ENCODE data around the gene EVX1.

EVX1 gene

GRCh38 chr7:27242555-27243339 lies at the start of gene EVX1:
TSS of gene EVX1 (plus strand) at chr7:27242802. CDS start at chr7:27243031, 229 bp downstream.
- no peak for DNase-seq

DNA sequence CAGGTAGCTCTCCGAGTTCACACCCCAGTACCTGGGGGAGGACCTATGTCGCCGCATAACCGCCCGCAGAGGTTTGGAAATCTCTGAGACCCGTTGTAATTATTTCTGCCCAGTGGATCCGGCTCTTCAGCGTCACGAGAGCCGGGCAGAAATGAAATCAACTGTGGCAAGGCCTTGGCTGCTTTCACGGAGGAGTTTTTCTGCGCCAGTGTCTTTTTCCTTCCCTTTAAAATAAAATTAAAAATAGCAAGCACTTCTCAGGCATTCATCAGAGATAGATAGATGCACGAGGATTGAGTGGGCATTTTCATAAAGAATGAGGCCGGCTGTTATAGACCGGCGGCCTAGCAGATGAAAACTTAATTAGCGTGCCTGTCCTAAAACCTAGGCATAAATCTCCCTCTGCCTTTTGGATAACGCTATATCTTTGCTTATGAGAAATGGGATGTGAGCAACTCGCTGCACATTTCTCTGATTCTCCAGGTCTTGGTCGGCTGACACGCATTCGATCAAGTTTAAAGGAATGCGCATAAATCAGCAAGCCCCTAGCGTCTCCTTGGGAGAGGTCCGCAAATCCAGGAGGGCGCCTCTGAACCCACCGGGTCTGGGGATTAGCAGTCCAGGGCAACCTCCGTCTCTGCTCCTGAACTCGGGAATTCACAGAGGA lies 49.1 kb upstream of the EVX1 start:
- DNase-seq = no peak

GRCh38 chr7:27194002-27194352 lies 48.6 kb upstream of the EVX1 start:
- no peak for DNase-seq

GRCh38 chr7:27194686-27195379 lies 47.8 kb upstream of the EVX1 start:
- DNase-seq = no peak

DNA sequence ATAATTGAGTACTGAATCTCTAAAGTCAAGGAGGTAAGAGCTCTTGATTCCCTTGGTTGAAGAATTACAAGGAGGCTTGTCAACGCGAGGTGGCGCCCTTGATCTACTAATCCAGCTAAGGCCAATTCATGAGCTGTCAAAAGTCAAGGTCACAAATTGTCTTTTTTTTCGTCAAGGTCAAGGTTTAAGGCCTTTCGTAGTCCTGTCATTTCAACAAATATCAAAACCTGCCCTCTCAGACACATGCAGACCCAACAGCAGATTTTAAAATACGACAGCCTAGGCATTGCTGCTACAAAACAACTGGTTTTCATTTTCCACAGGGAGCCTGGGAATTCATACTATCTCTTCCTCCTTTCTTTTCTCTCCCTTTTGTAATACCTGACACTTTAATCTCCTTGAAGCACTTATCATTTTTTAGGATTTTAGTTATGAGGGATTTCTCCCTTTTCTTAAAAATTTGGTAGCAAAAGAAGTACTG lies 46.3 kb upstream of the EVX1 start:
- DNase-seq = peak; percentile 72

- no peak for DNase-seq
Observed at GRCh38 chr7:27197137-27198042, 45.2 kb upstream of the EVX1 start.

DNA sequence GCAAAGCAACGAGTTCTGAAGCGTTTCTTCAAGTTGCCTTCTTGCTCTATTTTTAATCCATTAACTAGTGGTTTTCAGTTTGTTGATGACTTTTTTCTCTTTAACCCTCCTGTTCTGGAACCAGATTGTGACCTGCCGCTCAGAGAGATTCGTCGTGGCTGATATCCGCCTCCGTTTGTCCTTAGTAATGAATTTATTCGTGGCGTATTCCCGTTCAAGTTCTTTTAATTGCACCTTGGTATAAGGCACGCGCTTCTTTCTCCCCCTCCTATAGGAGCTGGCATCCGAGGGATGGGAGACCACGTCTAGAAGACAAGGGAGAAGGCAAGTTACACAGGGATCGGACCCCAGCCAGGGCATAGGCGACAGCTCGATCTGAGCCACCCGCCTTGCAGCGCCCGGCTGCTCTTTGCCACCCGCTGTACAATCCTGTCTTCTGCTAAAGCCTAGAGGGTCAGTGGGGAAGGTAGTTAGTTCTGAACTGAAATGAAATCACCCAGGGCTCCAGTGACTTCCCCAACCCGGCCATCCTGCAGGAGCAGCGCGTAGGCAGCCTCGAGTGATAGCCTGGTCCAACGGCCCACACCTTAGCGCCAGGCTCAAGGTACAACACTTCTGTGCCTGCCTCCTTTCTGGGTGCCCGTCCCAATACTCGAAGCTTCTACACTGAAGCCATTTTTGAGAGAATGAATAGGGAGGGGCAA lies 44.3 kb upstream of the EVX1 start:
- no peak for DNase-seq

GRCh38 chr7:27198871-27199801 lies 43.5 kb upstream of the EVX1 start:
- DNase-seq = no peak

DNA sequence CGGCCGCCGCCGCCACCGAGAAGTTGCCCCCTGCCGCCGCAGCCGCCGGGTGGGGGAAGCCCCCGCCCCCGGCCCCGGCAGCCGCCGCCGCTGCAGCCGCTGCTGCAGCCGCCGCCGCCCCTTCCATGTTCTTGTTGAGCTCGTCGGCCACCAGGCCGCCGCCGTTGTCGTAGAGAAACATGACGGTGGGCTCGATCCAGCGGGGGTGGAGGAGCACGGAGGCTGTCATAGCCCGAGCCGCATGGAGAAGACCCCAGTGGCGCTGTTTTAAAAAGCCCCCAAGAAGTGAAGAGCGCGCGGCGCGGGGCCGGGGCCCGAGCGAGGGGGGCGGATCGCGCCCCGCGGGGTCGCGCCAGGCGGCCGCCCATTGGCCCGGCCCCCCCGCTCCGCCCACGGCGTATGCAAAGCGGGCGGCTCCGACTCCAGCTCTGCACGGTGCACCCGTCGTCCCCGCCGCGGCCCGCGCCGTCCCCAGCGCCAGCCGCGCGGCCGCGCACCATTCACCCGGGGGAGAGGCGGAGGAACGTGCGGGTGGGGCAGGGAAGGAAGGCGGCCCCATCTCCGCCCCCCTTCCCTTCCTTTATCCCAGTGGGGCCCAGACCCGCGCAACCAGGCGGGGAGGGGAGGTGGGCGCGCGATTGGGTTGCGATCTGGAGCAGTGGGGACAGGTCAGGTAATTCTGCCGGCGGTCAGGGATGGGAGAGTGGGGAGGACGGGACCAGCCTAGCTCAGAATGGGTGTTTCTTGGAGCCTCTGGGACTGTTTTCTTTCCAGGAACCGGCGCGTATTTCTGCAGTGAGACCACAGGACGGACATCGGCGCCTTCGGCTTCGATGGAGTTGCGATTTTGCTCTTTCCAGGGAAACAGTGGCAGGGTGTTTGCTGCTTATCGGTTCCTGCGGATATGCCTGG lies 42.5 kb upstream of the EVX1 start, which contains the start of gene HOXA13:
Gene HOXA13, minus strand, starts transcription at position 243 of the 912 bp plus-strand sequence. Its CDS starts 14 bp downstream, at position 229.
- DNase-seq = peak; percentile 61

- peak; percentile 20 for DNase-seq
Observed at GRCh38 chr7:27200761-27201579, 41.6 kb upstream of the EVX1 start.

DNA sequence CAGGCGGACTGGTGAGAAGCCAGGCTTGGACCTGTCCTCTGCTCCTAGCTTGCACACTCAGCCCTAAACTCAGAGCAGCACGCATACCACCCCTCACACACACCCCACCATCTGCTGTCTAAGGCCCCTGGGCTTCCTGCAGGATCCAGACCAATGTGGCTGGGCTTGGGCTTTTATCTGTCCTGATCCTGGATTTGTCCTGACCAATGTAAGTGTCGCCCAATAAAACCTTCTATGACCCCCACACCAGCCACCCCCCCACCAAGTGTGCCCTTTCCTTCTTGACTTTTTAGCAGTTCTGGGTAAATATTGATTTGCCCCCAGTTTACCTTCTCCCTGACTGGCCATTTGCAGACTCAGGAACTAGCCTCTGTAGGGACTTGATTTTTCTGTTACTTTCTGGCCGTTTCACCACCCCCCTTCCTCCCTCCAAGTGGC lies 41.0 kb upstream of the EVX1 start:
- DNase-seq = no peak

DNA sequence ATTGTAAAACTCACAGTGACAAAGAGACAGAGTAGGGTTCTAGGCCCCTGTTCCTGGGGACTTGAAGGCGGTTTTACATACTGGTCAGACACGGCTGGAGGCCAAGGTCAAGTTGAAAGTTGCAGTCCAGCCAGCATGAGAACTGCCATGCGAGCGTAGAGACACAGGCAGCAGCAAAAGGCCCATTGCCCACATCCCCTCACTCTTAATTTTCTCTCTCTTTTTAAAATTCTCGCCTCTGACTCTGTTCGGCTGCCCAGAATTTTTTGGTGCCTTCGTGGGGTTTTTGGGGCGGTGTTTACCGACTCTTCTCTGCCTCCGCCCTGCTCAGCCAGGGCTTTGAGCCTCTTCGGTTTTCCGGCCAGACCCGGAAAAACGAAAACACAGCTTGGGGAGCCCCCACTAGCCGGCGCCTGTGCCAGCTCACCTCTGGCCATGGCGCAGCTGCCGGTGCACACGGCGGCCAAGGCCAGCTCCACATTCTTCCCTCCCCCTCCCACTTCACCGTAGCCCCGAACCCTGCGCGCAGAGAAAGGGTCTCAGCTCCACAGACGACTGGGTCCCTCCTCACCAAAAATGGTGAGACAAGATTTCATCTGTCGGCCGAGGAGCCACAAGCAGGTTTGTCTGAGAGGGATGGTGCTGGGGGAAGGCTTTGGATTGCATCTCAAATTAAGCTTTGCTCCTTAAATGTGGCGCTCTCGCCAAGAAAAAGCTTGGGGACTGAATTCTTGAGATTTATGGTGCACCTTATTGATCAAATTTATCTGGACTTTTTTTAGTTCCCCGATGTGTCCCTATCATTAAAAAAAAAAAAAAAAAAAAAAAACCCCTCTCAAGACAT lies 40.4 kb upstream of the EVX1 start:
- no peak for DNase-seq

GRCh38 chr7:27202862-27203134 lies 39.8 kb upstream of the EVX1 start:
- no peak for DNase-seq

DNA sequence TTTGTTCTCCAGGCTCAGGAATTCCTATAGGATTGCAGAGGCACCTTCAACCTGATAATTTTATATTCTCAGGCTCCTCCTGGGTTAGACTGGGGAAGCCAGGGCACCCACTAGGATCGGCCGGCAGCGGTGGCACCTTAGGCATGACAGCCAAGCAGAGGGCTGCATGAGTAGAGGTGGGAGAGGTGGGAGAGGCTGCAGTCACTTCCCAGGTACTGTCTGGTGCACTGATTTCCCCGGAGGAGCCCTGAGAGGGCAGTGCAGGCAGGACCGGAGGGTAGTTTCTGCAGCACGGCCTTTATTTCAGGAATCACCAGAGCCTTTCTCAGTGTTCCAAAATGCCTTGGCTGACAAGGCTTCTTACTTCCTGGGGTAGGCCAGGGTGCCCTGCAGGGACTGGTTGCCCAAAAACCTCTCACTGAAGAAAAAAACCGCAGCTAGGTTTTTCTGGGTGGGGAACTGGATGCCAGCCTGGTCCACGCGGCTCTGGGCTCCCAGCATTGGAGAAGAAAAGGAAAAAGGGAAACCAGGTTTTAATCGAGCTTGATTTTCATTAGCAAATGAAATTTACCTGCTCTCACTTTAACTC lies 39.1 kb upstream of the EVX1 start:
- DNase-seq = no peak

GRCh38 chr7:27203964-27204594 lies 38.5 kb upstream of the EVX1 start:
- DNase-seq = no peak

GRCh38 chr7:27204851-27205322 lies 37.7 kb upstream of the EVX1 start:
- no peak for DNase-seq

Data from GDM1 (cell line).